ENCODE measurements around the gene STARD13.

Gene STARD13

DNA sequence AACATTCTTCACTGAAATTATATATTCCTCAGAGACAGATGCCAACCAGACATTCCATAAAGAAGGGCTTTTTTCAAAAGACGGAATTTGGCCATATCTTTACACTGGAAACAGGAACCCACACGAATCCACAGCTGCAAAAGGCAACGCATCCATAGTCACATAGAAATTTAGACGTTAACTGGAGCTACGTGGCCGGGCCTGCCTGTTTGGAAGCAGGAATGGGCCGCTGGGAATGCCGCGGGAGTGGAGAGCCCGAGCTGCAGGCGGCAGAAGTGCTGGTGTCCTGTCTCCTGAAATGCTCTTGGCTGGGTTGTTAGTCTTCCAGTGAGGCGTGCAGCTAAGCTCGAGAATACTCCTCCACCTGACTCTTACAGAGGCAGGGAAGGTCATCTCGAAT is 147.1 kb downstream of the STARD13 start:
- no peak for DNase-seq

- DNase-seq, result no peak
Observed at GRCh38 chr13:33137721-33138120, 147.8 kb downstream of the STARD13 start.

GRCh38 chr13:33135097-33135496 is 150.5 kb downstream of the STARD13 start:
- no peak for DNase-seq

DNA sequence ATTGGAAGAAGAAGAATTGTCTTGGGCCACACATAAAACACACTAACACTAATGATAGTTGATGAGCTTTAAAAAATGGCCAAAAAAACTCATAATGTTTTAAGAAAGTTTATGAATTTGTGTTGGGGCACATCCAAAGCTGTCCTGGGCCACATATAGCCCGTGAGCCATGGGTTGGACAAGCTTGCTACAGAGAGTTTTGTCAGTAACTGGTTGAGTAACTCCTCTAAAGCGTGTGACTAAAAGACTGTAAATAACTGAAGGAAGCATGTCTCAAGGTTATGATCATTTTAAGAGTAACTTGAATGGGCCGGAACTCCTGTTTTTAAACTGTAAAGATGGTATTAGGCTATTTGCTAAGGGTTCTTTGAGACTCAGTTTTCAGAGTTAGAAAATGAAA is 151.3 kb downstream of the STARD13 start:
- DNase-seq, result no peak

DNA sequence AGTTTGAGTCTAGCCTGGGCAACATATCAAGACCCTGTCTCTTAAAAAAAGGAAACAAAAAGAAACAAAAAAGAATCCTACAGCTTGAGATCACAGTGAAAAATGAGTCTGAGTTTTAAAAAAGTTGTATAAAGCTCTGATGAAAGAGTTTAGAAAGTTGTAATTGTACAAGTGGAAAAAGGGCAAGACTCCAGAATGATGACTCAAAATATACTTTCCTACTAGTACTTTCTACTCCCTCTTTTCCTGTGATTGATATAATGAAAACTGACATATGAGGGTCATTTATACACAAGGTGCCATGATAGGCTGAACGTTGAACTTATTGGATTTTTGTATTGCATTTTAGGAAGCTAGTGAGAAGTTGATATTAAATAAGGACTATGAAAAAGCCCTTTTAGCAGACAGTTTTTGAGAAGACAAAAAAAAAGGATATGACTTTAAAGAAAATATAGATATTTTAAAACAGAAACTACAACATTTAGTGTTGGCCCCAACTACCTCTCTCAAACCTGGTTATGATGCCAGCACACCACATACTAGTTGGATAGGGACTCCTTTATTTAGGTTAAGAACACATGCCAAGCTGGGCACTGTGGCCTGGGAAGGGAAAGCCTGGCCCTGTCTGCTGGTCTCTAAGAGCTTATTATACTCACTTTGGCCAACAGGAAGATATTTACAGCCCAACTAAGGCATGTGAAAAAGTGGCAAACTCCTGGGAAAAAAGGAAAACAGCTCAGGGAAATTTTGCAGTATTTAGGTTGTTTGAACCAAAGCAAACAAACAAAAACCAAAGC is 152.7 kb downstream of the STARD13 start:
- no peak for DNase-seq

DNA sequence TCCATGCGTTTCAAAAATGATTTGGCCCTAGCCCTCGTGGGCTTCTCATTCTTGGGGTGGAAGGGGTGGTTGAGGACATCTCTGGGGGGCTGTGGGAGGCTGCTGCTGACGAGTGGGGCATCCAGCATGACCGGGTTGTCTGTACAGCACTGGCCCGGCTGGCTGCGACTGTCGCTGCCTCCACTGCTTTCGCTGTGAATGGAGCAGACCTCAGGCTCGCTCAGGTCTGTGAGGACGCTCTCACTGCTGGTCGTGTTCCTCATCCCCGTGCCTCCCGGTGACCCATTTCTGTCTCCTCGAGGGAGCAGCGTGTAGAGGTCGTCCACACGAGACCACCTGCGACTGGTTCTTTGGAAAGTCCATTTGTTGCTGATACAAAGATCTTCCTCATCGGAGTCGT is 155.7 kb downstream of the STARD13 start:
- no peak for DNase-seq

GRCh38 chr13:33129094-33129832 is 156.3 kb downstream of the STARD13 start:
- no peak for DNase-seq

DNA sequence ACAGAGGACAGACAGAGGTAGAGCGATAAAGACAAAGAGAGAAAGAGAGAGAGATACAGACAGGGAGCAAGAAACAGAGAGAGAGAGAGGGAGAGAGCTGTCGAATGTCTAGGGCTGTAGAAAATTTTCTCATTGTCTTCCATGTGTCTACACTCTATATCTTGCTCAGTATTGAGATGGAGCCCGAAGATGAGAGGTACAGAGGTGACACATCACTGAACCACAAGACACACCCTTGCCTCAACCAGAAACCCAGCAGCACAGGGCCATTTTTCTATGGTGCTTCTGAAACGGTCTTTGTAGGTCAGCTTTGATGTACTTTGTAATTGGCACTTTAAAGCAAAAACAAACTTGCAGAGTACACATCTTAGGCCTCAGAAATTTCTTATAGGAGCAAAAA is 157.4 kb downstream of the STARD13 start:
- DNase-seq, result no peak

DNA sequence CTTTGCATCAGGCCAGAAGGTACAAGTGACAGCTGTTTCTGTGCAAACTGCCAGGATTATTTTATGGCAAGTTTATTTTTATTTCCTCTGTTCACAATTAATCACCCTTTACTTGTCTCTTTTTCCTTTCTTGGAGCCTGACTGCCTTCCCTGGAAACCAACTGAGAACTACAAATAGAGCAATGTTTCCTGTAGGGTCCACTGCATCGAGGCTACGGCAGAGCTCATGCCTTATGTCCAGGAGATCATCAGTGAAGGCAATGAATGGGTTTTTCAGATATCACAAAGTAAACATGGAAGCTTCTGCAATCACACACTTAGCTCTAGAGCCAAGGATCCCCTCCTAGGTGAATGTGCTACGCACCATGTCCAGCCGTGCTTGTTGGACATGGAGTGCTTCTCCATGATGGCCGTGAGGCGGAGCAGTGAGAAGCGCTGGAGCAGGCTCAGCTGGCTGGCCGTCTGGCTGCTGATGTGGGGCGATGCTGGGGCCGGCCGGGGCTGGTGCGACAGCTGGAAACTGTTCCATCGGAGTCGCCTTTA is 158.5 kb downstream of the STARD13 start:
- DNase-seq, result no peak

DNA sequence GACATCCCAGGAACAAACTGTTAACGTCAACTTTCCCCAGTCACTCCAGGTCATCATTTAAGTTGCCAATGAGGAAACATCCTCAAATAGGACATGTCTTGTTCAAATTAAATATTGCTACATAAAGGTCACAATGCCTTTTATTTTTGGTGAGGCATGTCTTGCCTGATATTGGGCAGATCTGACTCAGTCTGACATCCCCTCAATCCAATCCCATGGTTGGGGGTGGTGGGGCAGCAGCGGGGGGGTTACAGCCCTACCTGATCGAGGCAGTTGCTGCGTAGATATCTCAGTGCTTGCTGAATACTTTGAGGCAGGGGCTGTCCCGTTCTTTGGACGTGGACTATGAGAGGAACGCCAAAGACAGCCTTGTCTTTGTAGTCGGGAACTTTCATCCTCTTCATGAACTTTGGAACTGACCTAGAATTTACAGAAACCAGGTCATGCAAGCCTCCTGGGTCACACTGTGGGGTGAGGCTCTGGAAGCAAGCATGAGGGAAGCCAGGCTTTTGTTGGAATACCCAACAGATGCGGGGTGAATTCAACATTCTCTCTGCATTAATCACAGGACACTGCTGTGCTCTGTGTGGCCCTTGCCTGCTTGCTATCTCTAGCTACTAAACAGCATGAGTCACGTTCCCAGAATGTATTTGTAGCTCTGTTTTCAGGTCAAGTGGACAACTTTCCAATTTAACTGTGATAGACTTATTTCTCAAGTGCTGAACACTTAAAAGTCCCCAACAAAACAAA is 159.6 kb downstream of the STARD13 start:
- no peak for DNase-seq

DNA sequence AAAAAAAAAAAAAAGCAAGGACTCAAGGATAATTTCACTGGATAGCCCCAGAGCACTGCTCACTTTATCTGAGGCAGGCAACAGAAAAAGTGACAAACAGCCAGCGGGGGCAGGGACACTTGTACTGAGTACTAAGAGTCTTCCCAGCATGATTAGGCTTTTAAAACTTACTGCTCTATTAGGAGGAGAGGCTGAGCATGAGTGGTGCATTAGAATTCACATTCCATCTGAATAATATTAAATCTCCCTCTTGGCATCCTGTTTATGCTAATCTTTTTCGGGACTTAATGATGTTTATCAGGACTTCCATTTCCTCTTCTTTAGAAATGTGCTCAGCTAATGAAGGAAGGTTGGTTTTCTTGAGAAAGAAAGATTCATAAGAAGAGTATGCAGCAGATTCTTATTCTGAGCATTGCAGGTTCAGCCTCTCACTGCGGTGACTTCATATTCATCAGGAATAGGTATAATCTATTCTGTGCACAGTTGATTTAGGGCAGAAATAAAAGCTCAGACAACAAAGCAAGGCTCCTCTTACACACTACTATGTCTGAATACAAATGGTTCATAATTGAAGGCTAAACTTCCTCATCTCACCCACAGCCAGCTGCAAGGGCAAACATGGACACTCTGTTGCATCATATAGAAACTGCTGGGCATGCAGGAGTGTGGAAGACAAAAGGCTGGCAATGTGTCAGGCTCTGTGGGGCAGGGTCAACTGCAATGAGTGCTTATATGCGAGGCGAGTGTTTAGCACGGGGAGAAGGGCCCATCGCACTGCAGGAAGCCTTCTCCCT is 162.3 kb downstream of the STARD13 start:
- peak; percentile 28 for DNase-seq

DNA sequence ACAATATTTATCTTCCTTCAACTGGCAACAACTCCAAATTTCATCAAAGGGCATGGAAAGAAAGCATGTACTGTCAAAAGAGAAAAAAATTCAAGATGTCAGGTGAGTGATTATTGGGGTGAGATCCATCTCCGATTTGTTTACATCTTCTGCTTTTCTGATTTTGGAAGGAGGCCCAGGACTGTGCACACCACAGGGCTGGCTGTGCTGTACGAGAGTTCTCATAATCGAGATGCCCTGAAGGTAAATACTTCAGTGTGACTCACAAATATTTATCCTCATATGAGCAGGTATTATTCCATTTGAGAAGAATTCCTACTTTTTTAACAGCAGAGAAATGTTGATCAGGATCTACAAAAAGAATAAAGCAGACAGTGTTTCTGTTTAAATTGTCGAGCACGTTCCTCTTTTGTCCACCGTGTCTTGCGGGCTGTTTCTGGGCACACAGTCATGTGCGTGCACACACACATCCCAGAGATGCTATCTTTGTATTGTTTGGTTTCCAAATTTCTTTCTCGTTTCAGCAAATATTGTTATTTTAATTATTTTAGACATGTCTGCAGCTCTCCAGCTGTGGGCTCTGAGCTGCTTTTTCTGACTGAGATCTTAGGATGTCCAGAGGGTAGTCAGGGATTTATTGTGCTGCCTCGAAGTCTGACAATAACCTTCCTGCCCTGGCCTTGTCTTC is 165.6 kb downstream of the STARD13 start:
- DNase-seq, result no peak

DNA sequence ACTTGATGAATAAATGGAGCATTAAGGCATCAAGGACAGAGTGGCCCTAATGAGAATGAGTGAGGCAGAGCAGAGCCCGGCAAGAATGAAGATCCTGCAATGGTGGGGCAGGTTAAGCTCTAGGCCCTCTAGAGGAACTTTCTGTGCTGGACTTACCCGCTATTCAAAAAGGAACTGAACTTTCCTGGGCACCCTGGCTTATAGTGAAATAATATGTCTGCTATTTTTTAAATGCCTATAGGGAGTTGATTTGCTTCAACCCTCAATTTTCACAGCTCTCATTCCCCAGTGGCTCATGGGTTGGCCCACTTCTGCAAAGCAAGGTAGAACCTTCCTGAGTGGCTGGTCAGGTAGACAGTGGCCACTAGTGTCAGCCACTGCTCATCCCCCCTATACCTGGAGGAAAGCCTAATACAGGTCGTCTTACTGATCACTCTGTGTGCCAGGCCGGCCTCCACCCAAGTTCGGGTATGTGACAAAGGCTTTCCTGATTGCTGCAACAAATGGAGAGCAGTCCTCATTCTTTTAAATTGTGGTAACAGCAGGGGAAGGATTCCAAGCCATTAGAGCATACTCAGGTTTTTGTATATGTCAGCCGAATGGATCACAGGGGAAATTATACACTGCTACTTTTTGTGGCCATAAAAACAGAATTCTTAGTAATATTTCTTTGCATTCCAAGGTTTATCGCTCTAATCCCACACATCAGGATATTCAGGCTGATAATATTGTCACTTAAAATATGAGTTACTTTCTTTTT is 166.4 kb downstream of the STARD13 start:
- DNase-seq, result no peak

- no peak for DNase-seq
Observed at GRCh38 chr13:33116321-33117010, 169.1 kb downstream of the STARD13 start.

GRCh38 chr13:33115274-33115673 is 170.3 kb downstream of the STARD13 start:
- DNase-seq, result no peak

DNA sequence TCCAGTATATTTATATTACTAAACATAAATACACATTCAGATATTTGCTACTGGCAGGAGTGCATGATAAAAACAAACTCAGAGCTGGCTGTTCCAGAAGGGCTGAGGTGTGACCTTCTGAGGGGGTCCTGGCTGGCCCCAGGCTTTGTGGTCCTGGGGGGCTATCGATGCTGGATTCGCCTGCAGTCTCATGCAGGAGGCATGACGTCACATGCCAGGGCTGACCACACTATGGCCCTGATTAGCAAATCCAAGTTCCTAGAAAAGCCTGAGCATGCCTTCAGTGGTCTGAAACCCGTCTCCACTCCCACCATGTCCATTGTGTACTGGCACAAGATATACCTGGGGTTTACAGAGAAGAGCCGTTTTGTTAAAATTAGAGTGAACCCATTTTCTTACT is 171.4 kb downstream of the STARD13 start:
- DNase-seq, result no peak

DNA sequence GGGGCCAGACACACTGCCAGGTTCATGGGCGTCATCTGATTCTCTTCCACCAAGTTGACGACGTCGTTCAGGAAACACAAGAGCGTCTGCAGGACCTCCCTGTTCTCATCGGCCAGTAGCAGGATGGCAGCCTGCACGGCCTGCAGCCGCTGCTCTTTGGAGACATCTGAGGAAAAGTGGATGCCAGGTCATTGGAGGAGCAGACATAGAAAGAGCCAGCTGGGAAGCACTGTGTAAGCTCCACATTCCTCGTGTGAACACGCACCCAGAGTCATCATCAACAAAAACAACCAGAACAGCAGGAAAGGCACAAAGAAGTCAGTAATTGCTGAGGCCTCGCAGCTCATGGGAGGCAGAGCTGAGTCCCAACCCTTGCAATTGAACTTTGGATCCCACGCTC is 172.8 kb downstream of the STARD13 start:
- no peak for DNase-seq

- peak; percentile 17 for DNase-seq
Observed at GRCh38 chr13:33111414-33112110, 174.0 kb downstream of the STARD13 start.

GRCh38 chr13:33110713-33111413 is 174.7 kb downstream of the STARD13 start:
- no peak for DNase-seq

Data from COR-L47 (cell line).